Measurements from ENCODE around the gene AEBP1.

The AEBP1 gene

GRCh38 chr7:44153948-44154335 is 49.8 kb downstream of the AEBP1 start:
- no peak for DNase-seq (ENCODE audit: low read depth in 4 of 4, low spot score in 1 of 4)

- no peak for DNase-seq (ENCODE audit: low read depth in 4 of 4, low spot score in 1 of 4)
Measured at GRCh38 chr7:44154703-44155102, 50.6 kb downstream of the AEBP1 start.

GRCh38 chr7:44155191-44156185 is 51.3 kb downstream of the AEBP1 start:
- no peak for DNase-seq (ENCODE audit: low read depth in 4 of 4, low spot score in 1 of 4)

- no peak for DNase-seq (ENCODE audit: low read depth in 4 of 4, low spot score in 1 of 4)
Measured at GRCh38 chr7:44156453-44157010, 52.4 kb downstream of the AEBP1 start.

- DNase-seq (ENCODE audit: low read depth in 4 of 4, low spot score in 1 of 4): no peak
Measured at GRCh38 chr7:44157116-44158080, 53.3 kb downstream of the AEBP1 start.

GRCh38 chr7:44158096-44158872 is 54.1 kb downstream of the AEBP1 start:
- DNase-seq (ENCODE audit: low read depth in 4 of 4, low spot score in 1 of 4): no peak

- no peak for DNase-seq (ENCODE audit: low read depth in 4 of 4, low spot score in 1 of 4)
Measured at GRCh38 chr7:44158873-44159631, 54.9 kb downstream of the AEBP1 start.

GRCh38 chr7:44159824-44160630 is 55.9 kb downstream of the AEBP1 start:
- DNase-seq (ENCODE audit: low read depth in 4 of 4, low spot score in 1 of 4): no peak

- DNase-seq (ENCODE audit: low read depth in 4 of 4, low spot score in 1 of 4): no peak
Measured at GRCh38 chr7:44161371-44161770, 57.2 kb downstream of the AEBP1 start.

- DNase-seq (ENCODE audit: low read depth in 4 of 4, low spot score in 1 of 4): no peak
Measured at GRCh38 chr7:44162179-44162578, 58.0 kb downstream of the AEBP1 start.

GRCh38 chr7:44162785-44163395 is 58.7 kb downstream of the AEBP1 start:
- no peak for DNase-seq (ENCODE audit: low read depth in 4 of 4, low spot score in 1 of 4)

- no peak for DNase-seq (ENCODE audit: low read depth in 4 of 4, low spot score in 1 of 4)
Measured at GRCh38 chr7:44163591-44163990, 59.4 kb downstream of the AEBP1 start.

Data from stimulated activated CD4-positive, alpha-beta T cell treated with anti-CD3 and anti-CD28 coated beads, Interleukin-1b, Interleukin-23, amount 100 ng/mL, for 24 hours (primary cell).